ENCODE data around the gene TSEN15. TPM values are rescaled to one million over a fixed set of nuclear protein-coding genes. Genes with fewer than 3 reads are reported as not detected.

Gene TSEN15
- total RNA-seq, result 30.1 and 31.2 TPM in 2 replicates

GRCh38 chr1:184051485-184052193, at the start of gene TSEN15:
TSEN15 (plus strand) TSS chr1:184051730; CDS start chr1:184051756, 26 bp downstream.

Other genes with a start within 250 kb of the TSEN15 start
- gene RGL1, start 246.6 kb upstream of the TSEN15 start, total RNA-seq, result 2.0 and 2.1 TPM in 2 replicates
- gene COLGALT2, start 14.0 kb upstream of the TSEN15 start, total RNA-seq, result not detected in 2 replicates

All from airway epithelial cell (primary cell).